ENCODE data around the gene PCSK4. TPM values are rescaled to one million over a fixed set of nuclear protein-coding genes. Genes with fewer than 3 reads are reported as not detected.

Gene PCSK4
- total and polyA plus RNA-seq, 7 donors, result 0.99 to 5.0 (median 3.1) TPM; not detected in 1

DNA sequence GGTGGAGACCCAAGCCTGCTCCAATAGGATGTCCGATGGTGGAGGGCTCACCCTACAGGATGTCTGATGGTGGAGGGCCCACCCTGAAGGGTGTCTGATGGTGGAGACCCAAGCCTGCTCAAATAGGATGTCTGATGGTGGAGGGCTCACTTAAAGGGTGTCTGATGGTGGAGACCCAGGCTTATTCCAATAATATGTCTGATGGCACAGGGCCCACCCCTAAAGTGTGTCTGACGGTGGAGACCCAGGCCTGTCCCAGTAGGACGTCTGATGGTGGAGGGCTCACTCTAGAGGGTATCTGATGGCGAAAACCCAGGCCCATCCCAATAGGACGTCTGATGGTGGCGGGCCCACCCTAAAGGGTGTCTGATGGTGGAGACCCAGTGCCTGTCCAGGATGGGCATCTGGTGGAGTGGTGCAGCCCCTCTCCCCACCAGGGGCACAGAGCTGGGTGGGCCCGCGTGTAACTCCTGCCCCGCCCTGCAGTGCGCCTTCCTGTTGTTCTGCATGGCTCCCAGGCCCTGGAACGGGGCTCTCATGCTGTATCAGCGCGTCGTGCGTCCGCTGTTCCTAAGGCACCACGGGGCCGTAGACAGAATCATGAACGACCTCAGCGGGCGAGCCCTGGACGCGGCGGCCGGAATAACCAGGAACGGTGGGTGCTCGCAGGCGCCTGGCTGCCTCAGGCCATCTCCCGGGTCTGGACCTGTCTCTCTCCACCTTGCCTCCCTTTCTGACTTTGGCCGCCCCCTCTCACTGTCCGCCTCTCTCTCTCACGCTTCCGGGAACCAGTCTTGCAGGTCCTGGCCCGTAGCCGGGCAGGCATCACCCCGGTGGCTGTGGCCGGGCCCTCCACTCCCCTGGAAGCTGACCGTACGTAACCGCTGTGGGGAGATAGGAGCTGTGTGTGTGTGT is 5.9 kb upstream of the PCSK4 start:
- intact Hi-C loops (cut with DNase I), result no loop called here
- Histone ChIP-seq H3K4me3 (no peak overlapping the region), H3K27ac (no peak overlapping the region), H3K27me3 (peaks cover 6 to 49% (median 36%) of the 10 kb centered on the region in 3 donors), H3K4me1 (peaks cover 0 to 7% (median 7%) of the 10 kb centered on the region in 4 donors), H3K36me3 (no peaks in the 10 kb centered on the region), H3K9me3 (no peaks in the 10 kb centered on the region)
- TF ChIP-seq EP300 (IDR thresholded peaks at IDR 0.05) (no peak), CTCF (IDR thresholded peaks at IDR 0.05) (no peak), POLR2AphosphoS5 (IDR thresholded peaks at IDR 0.05) (no peak), POLR2A (IDR thresholded peaks at IDR 0.05) (no peak)
- no peak for DNase-seq
- WGBS, 2 donors, result 64 to 77% methylated on average over 40 of the region's 40 CpGs

- peaks cover 6 to 47% (median 34%) of the 10 kb centered on the region in 3 donors for H3K27me3 ChIP-seq
- intact Hi-C loops (cut with DNase I), result no loop called here
- 90 to 91% methylated on average over 37 of the region's 37 CpGs for WGBS, 2 donors
Measured at GRCh38 chr19:1495051-1495798, 5.1 kb upstream of the PCSK4 start.

GRCh38 chr19:1494115-1494815 is 4.1 kb upstream of the PCSK4 start:
- peaks cover 6 to 47% (median 34%) of the 10 kb centered on the region in 3 donors for H3K27me3 ChIP-seq
- H3K4me3 ChIP-seq, result no peak overlapping the region
- TF ChIP-seq EP300 (IDR thresholded peaks at IDR 0.05) (no peak), POLR2A (IDR thresholded peaks at IDR 0.05) (no peak), POLR2AphosphoS5 (IDR thresholded peaks at IDR 0.05) (no peak), CTCF (IDR thresholded peaks at IDR 0.05) (no peak)
- intact Hi-C loops (cut with DNase I), result no loop called here
- H3K4me1 ChIP-seq, result peaks cover 0 to 20% (median 15%) of the 10 kb centered on the region in 4 donors
- WGBS, 2 donors, result 40 to 65% methylated on average over 15 of the region's 15 CpGs
- no peaks in the 10 kb centered on the region for H3K36me3 ChIP-seq
- H3K9me3 ChIP-seq, result no peaks in the 10 kb centered on the region
- no peak for DNase-seq
- H3K27ac ChIP-seq, result no peak overlapping the region

More at GRCh38 chr19:1495051-1495798, 5.1 kb upstream of the PCSK4 start:
- Histone ChIP-seq H3K4me1 (peaks cover 0 to 11% (median 8%) of the 10 kb centered on the region in 4 donors), H3K36me3 (no peaks in the 10 kb centered on the region), H3K9me3 (no peaks in the 10 kb centered on the region), H3K27ac (no peak overlapping the region), H3K4me3 (no peak overlapping the region)
- TF ChIP-seq POLR2A (IDR thresholded peaks at IDR 0.05) (no peak), EP300 (IDR thresholded peaks at IDR 0.05) (no peak), CTCF (IDR thresholded peaks at IDR 0.05) (no peak)
- DNase-seq, result no peak

- peaks cover 6 to 40% (median 27%) of the 10 kb centered on the region in 3 donors for H3K27me3 ChIP-seq
- H3K27ac ChIP-seq, result no peak overlapping the region
- H3K36me3 ChIP-seq, result no peaks in the 10 kb centered on the region
- 50 to 77% methylated on average over 10 of the region's 10 CpGs for WGBS, 2 donors
- no peak overlapping the region for H3K4me3 ChIP-seq
- no peak for TF ChIP-seq POLR2AphosphoS5 (IDR thresholded peaks at IDR 0.05)
- TF ChIP-seq CTCF (IDR thresholded peaks at IDR 0.05), result no peak
- TF ChIP-seq POLR2A (IDR thresholded peaks at IDR 0.05), result no peak
- TF ChIP-seq EP300 (IDR thresholded peaks at IDR 0.05), result no peak
- H3K9me3 ChIP-seq, result no peaks in the 10 kb centered on the region
- H3K4me1 ChIP-seq, result peaks cover 0 to 21% (median 15%) of the 10 kb centered on the region in 4 donors
- intact Hi-C loops (cut with DNase I), result no loop called here
- peak; percentile 64 for DNase-seq
Measured at GRCh38 chr19:1492474-1493006, 2.4 kb upstream of the PCSK4 start.

All from sigmoid colon (tissue), 7 donors.